Spleen (tissue), 11 donors: ENCODE results near the gene SSRP1. TPM values are rescaled to one million over a fixed set of nuclear protein-coding genes. Genes with fewer than 3 reads are reported as not detected.

Experiments used
- DNase-seq: peaks from one replicate; pipeline ENCODE4 v3.0.0-alpha.2; 2020
- H3K27ac ChIP-seq, 8 donors: fragments of 200-600 bp; sonication (generic) in 7 of 8; 1 replicate in 4 of 8; 2 replicates in 4 of 8; pipeline versions ENCODE4 v1.5.0 to v1.8.0; 2016 to 2021; ENCODE audit warnings: inconsistent platforms in 4 of 8, mild to moderate bottlenecking in 4 of 8, moderate library complexity in 1 of 8
- H3K27me3 ChIP-seq, 7 donors: fragments of 200-600 bp; sonication (generic) in 6 of 7; replicated peaks in 1 of 7; 1 replicate in 4 of 7; 2 replicates in 3 of 7; pipeline versions ENCODE4 v1.5.0 to v1.8.0; 2016 to 2021; ENCODE audit warnings: inconsistent platforms in 3 of 7, mild to moderate bottlenecking in 1 of 7
- H3K36me3 ChIP-seq, 6 donors: fragments of 200-600 bp; sonication (generic) in 5 of 6; 1 replicate in 4 of 6; 2 replicates in 2 of 6; pipeline versions ENCODE4 v1.5.0 to v1.8.0; 2016 to 2021; ENCODE audit warnings: inconsistent platforms in 2 of 6
- H3K4me1 ChIP-seq, 6 donors: fragments of 200-600 bp; sonication (generic) in 5 of 6; 1 replicate in 3 of 6; 2 replicates in 3 of 6; pipeline versions ENCODE4 v1.5.0 to v1.8.0; 2016 to 2021; ENCODE audit warnings: inconsistent platforms in 3 of 6
- H3K4me3 ChIP-seq, 8 donors: fragments of 200-600 bp; sonication (generic) in 7 of 8; 1 replicate in 4 of 8; 2 replicates in 4 of 8; pipeline versions ENCODE4 v1.5.0 to v1.8.0; 2016 to 2021; ENCODE audit warnings: inconsistent platforms in 4 of 8, mild to moderate bottlenecking in 4 of 8, moderate library complexity in 2 of 8
- H3K9me3 ChIP-seq, 8 donors: fragments of 200-600 bp; sonication (generic) in 7 of 8; 1 replicate in 4 of 8; 2 replicates in 4 of 8; pipeline versions ENCODE4 v1.5.0 to v1.8.0; 2016 to 2021; ENCODE audit warnings: inconsistent platforms in 4 of 8
- POLR2A ChIP-seq, 3 donors: fragments of 450-650 bp; IDR thresholded peaks; one replicate each; pipeline ENCODE4 v1.5.1; 2017; ENCODE audit warnings: antibody characterized with exemption in 3 of 3, mild to moderate bottlenecking in 1 of 3
- POLR2AphosphoS5 ChIP-seq, 3 donors: sonication (generic); formaldehyde crosslinking; IDR thresholded peaks; one replicate each; pipeline ENCODE4 v1.5.1; 2017; ENCODE audit warnings: antibody characterized with exemption in 3 of 3
- WGBS, 5 donors: extraction: QIAGEN DNeasy Blood & Tissue Kit in 3 of 5; methylation state at CpG; one replicate each; pipeline versions ENCODE4 v1.1.5 to v1.1.7; 2013 to 2018; 5-methylcytosine and 5-hydroxymethylcytosine counted together
- intact Hi-C: fragments of 100-400 bp; cut with DNase I; formaldehyde crosslinking; loops from one replicate; pipeline ENCODE4 v1.15.0; 2023; ENCODE audit warnings: low total_unique reads
- polyA plus RNA-seq, 3 donors: library from polyadenylated mRNA; stranded (reverse); fragments of 200-250 nt; gene quantifications; one replicate each; pipeline ENCODE4 v1.2.1, GENCODE V29; 2013
- total RNA-seq, 7 donors: library from RNA; depleted of rRNA in 3 of 7; stranded (reverse); fragments of >200 nt in 3 of 7; fragmentation: NEBNext Ultra II Directional in 4 of 7; extraction: Animal tissue kit (Norgen Biotek cat#: 25700) in 4 of 7; gene quantifications; one replicate each; pipeline versions ENCODE4 v1.1.0 to v1.2.1, GENCODE V29; 2016 to 2021
- TF ChIP-seq, protein P1 (sequence below), 11 experiments: fragments of 200-600 bp in 7 of 11; fragments of 450-650 bp in 4 of 11; sonication (generic) in 4 of 11; IDR thresholded peaks in 8 of 11; conservative IDR thresholded peaks in 3 of 11; 1 replicate in 7 of 11; 2 replicates in 4 of 11; pipeline versions ENCODE4 v1.4.0 to v1.8.0; 2016 to 2021; ENCODE audit warnings: antibody characterized with exemption in 11 of 11, inconsistent platforms in 4 of 11, mild to moderate bottlenecking in 1 of 11
- donor health status: healthy with polysubstance abuse.
- donor health status: DM: no; HTN: no; CAD: no; lungs with moderate emphysema.
- donor health status: DM: no; HTN: no; CAD: no.
- donor health status: Bipolar disorder and iron deficiency.
- donor health status: healthy.
- donor health status: DM: no; HTN: no; CAD: no.
- donor health status: DM: yes; HTN: yes; CAD: no.

SSRP1 gene
- total and polyA plus RNA-seq, 10 donors = 35.5 to 67.1 (median 51.5) TPM

GRCh38 chr11:57348052-57348451, 12.4 kb upstream of the SSRP1 start:
- Histone ChIP-seq H3K27me3 (peaks cover 0 to 7% (median 0%) of the 10 kb centered on the region in 7 donors), H3K9me3 (peaks cover 0 to 9% (median 0%) of the 10 kb centered on the region in 8 donors), H3K4me1 (peaks cover 0 to 15% (median 9%) of the 10 kb centered on the region in 6 donors), H3K27ac (no peak overlapping the region), H3K4me3 (no peak overlapping the region), H3K36me3 (no peaks in the 10 kb centered on the region)
- 75 to 87% (median 83%) methylated on average over 6 to 7 of the region's 7 CpGs for WGBS, 5 donors
- DNase-seq = peak; percentile 76
- TF ChIP-seq, protein P1, sequence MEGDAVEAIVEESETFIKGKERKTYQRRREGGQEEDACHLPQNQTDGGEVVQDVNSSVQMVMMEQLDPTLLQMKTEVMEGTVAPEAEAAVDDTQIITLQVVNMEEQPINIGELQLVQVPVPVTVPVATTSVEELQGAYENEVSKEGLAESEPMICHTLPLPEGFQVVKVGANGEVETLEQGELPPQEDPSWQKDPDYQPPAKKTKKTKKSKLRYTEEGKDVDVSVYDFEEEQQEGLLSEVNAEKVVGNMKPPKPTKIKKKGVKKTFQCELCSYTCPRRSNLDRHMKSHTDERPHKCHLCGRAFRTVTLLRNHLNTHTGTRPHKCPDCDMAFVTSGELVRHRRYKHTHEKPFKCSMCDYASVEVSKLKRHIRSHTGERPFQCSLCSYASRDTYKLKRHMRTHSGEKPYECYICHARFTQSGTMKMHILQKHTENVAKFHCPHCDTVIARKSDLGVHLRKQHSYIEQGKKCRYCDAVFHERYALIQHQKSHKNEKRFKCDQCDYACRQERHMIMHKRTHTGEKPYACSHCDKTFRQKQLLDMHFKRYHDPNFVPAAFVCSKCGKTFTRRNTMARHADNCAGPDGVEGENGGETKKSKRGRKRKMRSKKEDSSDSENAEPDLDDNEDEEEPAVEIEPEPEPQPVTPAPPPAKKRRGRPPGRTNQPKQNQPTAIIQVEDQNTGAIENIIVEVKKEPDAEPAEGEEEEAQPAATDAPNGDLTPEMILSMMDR (IDR thresholded peaks at IDR 0.05 in 8 of 11, conservative IDR thresholded peaks at IDR 0.05 in 3 of 11) = no peak
- TF ChIP-seq POLR2A (IDR thresholded peaks at IDR 0.05) (no peak), POLR2AphosphoS5 (IDR thresholded peaks at IDR 0.05) (no peak)
- intact Hi-C loops = loop anchor here (10.0 kb wide), 1 partner anchor 297 kb away; the partner anchor contains the start of gene YPEL4

- 84 to 94% (median 92%) methylated on average over 3 to 9 of the region's 9 CpGs for WGBS, 5 donors
- Histone ChIP-seq H3K9me3 (peaks cover 0 to 9% (median 0%) of the 10 kb centered on the region in 8 donors), H3K27ac (no peak overlapping the region), H3K4me3 (no peak overlapping the region), H3K36me3 (no peaks in the 10 kb centered on the region), H3K27me3 (peaks cover 0 to 7% (median 0%) of the 10 kb centered on the region in 7 donors), H3K4me1 (peaks cover 0 to 15% (median 9%) of the 10 kb centered on the region in 6 donors)
- TF ChIP-seq POLR2A (IDR thresholded peaks at IDR 0.05) = no peak
- TF ChIP-seq POLR2AphosphoS5 (IDR thresholded peaks at IDR 0.05) = no peak
- TF ChIP-seq, protein P1 (IDR thresholded peaks at IDR 0.05 in 8 of 11, conservative IDR thresholded peaks at IDR 0.05 in 3 of 11) = no peak
- intact Hi-C loops = loop anchor here (10.0 kb wide), 1 partner anchor 297 kb away; the partner anchor contains the start of gene YPEL4
- DNase-seq = peak; percentile 65
Measured at GRCh38 chr11:57347336-57347735, 11.6 kb upstream of the SSRP1 start.

GRCh38 chr11:57345555-57346211, 10.0 kb upstream of the SSRP1 start:
- Histone ChIP-seq H3K4me1 (peaks cover 0 to 15% (median 9%) of the 10 kb centered on the region in 6 donors), H3K4me3 (no peak overlapping the region), H3K27ac (no peak overlapping the region), H3K36me3 (no peaks in the 10 kb centered on the region), H3K27me3 (peaks cover 0 to 7% (median 0%) of the 10 kb centered on the region in 7 donors), H3K9me3 (no peaks in the 10 kb centered on the region)
- intact Hi-C loops = loop anchor here (10.0 kb wide), 1 partner anchor 299 kb away; the partner anchor contains the start of gene YPEL4
- TF ChIP-seq, protein P1 (IDR thresholded peaks at IDR 0.05 in 8 of 11, conservative IDR thresholded peaks at IDR 0.05 in 3 of 11) = peak; percentile 71 to 95 (median 87)
- TF ChIP-seq POLR2A (IDR thresholded peaks at IDR 0.05) (no peak), POLR2AphosphoS5 (IDR thresholded peaks at IDR 0.05) (no peak)
- WGBS, 5 donors = 20 to 26% (median 23%) methylated on average over 11 of the region's 11 CpGs
- DNase-seq = peak; percentile 82

DNA sequence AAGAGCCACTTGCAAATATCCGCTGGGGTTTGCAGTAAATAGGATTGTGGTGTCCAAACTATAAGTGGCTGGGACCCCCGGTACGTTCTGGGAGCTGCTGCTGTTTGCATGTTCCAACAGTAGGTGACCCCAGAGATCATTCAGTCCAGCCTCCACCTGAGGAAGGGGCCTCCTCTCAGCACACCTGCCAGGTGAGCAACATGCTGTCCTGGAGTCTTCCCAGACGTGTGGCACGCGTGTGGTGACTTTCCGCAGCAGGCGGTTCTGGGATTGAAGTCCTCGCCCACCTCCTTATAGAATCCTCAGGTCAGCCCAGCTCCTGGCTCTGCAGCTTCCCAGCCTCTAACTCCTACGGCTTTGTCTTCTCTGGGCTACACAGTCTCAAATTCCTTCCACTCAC, 9.1 kb upstream of the SSRP1 start:
- H3K4me1 ChIP-seq = peaks cover 0 to 12% (median 7%) of the 10 kb centered on the region in 6 donors
- no peak overlapping the region for H3K27ac ChIP-seq
- peak; percentile 69 for DNase-seq
- H3K36me3 ChIP-seq = no peaks in the 10 kb centered on the region
- no peaks in the 10 kb centered on the region for H3K9me3 ChIP-seq
- no peak overlapping the region for H3K4me3 ChIP-seq
- H3K27me3 ChIP-seq = no peaks in the 10 kb centered on the region
- WGBS, 5 donors = 89 to 93% (median 93%) methylated on average over 10 of the region's 10 CpGs
- TF ChIP-seq POLR2AphosphoS5 (IDR thresholded peaks at IDR 0.05) = no peak
- TF ChIP-seq, protein P1 (IDR thresholded peaks at IDR 0.05 in 8 of 11, conservative IDR thresholded peaks at IDR 0.05 in 3 of 11) = no peak
- TF ChIP-seq POLR2A (IDR thresholded peaks at IDR 0.05) = no peak
- intact Hi-C loops = loop anchor here (10.0 kb wide), 1 partner anchor 300 kb away; the partner anchor contains the start of gene YPEL4
